ENCODE measurements around the gene CASZ1. TPM values are rescaled to one million over a fixed set of nuclear protein-coding genes. Genes with fewer than 3 reads are reported as not detected.

The CASZ1 gene
- total RNA-seq, 4 donors from 2014 or later, result 22.1 to 47.4 (median 28.0) TPM

DNA sequence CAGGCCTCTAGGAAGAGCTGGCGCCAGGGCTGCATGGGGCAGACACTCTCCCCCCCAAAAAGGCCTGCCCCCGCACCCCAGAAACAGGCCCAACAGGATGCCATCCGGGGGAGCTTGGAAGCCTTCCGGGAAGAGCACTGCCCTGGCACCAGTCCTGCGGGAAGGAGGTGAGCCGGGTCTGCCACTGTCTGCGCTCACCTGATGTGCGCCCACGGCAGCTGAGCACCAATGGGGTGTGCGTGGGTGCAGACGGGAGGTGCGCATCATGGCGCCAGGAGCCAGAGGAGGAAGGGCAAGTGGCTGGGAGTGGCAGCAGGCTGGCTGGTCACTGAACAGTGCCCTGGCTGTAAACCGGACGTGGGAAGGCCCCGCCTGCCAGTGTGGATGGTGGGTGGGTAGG, 73.6 kb downstream of the CASZ1 start:
- Histone ChIP-seq H3K4me3 (no peak overlapping the region), H3K36me3 (no peaks in the 10 kb centered on the region), H3K9me3 (no peaks in the 10 kb centered on the region), H3K4me1 (peaks cover 0 to 54% (median 22%) of the 10 kb centered on the region in 3 donors), H3K27me3 (no peaks in the 10 kb centered on the region), H3K27ac (no peak overlapping the region)
- no peak for ATAC-seq
- WGBS, 2 donors (ENCODE audit: low coverage in 1 of 2), result no CpG with 5 or more reads among the region's 16 CpGs
- TF ChIP-seq POLR2A (IDR thresholded peaks at IDR 0.05) (no peak), EP300 (IDR thresholded peaks at IDR 0.05) (no peak), POLR2AphosphoS5 (IDR thresholded peaks at IDR 0.05) (no peak)
- TF ChIP-seq, protein P1, sequence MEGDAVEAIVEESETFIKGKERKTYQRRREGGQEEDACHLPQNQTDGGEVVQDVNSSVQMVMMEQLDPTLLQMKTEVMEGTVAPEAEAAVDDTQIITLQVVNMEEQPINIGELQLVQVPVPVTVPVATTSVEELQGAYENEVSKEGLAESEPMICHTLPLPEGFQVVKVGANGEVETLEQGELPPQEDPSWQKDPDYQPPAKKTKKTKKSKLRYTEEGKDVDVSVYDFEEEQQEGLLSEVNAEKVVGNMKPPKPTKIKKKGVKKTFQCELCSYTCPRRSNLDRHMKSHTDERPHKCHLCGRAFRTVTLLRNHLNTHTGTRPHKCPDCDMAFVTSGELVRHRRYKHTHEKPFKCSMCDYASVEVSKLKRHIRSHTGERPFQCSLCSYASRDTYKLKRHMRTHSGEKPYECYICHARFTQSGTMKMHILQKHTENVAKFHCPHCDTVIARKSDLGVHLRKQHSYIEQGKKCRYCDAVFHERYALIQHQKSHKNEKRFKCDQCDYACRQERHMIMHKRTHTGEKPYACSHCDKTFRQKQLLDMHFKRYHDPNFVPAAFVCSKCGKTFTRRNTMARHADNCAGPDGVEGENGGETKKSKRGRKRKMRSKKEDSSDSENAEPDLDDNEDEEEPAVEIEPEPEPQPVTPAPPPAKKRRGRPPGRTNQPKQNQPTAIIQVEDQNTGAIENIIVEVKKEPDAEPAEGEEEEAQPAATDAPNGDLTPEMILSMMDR (IDR thresholded peaks at IDR 0.05), result no peak

DNA sequence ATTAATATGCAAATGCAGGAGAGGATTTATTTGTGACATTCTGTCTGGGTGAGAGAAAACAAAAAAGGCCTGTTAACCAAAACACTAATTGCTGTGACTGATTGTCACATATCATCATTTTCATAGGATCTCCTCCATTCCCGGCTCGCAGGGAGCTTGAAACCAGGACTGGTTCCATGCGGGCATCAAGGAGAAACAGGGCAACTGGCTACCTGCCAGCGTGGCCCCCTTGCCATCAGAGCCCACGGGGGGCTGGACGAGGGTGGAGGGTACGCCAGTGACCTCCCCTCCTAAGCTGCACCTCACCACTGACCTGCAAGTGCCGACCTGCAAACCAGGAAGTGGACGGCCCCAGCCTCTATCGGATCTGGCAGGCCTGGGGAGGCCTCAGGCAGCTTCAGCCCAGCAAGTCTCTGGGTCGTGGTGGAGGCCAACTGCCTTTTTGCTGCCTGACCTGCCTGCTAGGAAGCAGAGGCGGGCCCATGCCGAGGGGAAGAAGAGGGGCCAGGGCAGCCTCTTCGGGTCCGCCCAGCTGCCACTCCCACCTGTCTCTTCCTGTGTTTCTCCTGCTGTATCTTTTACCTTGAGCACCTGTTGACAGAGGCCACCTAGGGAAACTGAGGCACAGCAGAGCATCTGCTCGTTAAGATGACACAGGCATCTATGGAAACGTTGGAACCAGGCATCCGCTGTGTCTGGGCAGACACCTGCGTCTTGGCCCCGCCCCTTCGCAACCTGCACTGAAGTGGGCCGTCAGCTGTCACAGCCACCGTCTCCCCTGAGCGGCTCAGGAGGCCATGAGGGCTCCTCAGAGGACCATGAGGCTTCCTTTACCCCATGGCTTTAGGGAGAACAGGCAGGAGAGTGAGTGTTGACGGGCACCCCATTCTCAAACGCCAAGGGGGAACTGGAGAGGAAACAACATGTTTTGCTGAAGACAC, 74.8 kb downstream of the CASZ1 start:
- Histone ChIP-seq H3K27ac (no peak overlapping the region), H3K4me1 (peaks cover 0 to 53% (median 19%) of the 10 kb centered on the region in 3 donors), H3K4me3 (no peak overlapping the region), H3K9me3 (no peaks in the 10 kb centered on the region), H3K36me3 (no peaks in the 10 kb centered on the region), H3K27me3 (no peaks in the 10 kb centered on the region)
- no peak for ATAC-seq
- no peak for TF ChIP-seq EP300 (IDR thresholded peaks at IDR 0.05)
- TF ChIP-seq, protein P1 (IDR thresholded peaks at IDR 0.05), result no peak
- no peak for TF ChIP-seq POLR2A (IDR thresholded peaks at IDR 0.05)
- TF ChIP-seq POLR2AphosphoS5 (IDR thresholded peaks at IDR 0.05), result no peak
- 85 to 88% methylated on average over 2 to 6 of the region's 26 CpGs for WGBS, 2 donors (ENCODE audit: low coverage in 1 of 2)

DNA sequence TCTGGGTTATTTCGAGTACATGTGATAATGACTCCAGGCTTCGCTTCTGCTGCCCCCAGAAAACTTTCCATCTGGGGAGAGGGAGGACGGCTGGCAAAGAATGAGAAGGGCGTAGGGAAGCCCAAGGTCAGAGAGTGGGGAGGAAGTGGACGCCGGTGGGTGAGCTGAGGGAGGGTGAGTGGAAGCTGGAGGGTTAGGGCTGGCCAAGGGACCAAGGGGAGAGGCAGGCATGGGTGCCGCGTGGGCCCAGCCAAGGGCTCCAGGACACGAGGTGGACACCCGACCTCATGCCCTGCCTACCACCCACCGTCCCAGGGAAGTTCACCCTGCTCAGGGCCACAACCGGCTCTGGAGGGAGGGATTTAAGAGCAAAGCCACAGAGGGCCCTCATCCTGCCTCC, 75.8 kb downstream of the CASZ1 start:
- Histone ChIP-seq H3K27ac (no peak overlapping the region), H3K9me3 (no peaks in the 10 kb centered on the region), H3K27me3 (no peaks in the 10 kb centered on the region), H3K4me3 (no peak overlapping the region), H3K36me3 (no peaks in the 10 kb centered on the region), H3K4me1 (peaks cover 0 to 44% (median 14%) of the 10 kb centered on the region in 3 donors)
- TF ChIP-seq, protein P1 (IDR thresholded peaks at IDR 0.05), result no peak
- TF ChIP-seq POLR2A (IDR thresholded peaks at IDR 0.05) (no peak), POLR2AphosphoS5 (IDR thresholded peaks at IDR 0.05) (no peak), EP300 (IDR thresholded peaks at IDR 0.05) (no peak)
- WGBS, 2 donors (ENCODE audit: low coverage in 1 of 2), result 57 to 66% methylated on average over 2 to 8 of the region's 12 CpGs
- ATAC-seq, result no peak

DNA sequence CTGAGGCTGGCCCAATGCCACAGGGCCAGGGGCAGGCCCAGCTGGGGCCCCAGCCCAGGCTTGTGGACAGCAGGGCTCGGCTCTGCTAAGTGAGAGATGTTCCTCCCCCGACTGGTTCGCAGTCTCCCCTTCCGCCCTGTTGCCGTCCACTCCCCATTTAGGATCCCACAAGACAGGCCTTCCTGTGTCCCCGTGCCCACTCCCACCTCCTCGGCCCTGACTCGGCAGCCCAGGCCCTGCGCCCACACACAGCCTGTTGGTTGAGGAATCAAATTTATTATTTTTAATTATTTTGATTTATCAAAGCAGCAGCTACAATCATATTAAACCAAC, 78.4 kb downstream of the CASZ1 start:
- WGBS, 2 donors (ENCODE audit: low coverage in 1 of 2), result 72% methylated on average over 8 of the region's 9 CpGs; no CpG with 5 or more reads in 1 of the 2 donors
- Histone ChIP-seq H3K27ac (no peak overlapping the region), H3K27me3 (peaks cover 2% of the 10 kb centered on the region), H3K36me3 (no peaks in the 10 kb centered on the region), H3K4me1 (peaks cover 0 to 37% (median 0%) of the 10 kb centered on the region in 3 donors), H3K9me3 (no peaks in the 10 kb centered on the region), H3K4me3 (no peak overlapping the region)
- TF ChIP-seq, protein P1 (IDR thresholded peaks at IDR 0.05), result no peak
- TF ChIP-seq EP300 (IDR thresholded peaks at IDR 0.05) (no peak), POLR2A (IDR thresholded peaks at IDR 0.05) (no peak), POLR2AphosphoS5 (IDR thresholded peaks at IDR 0.05) (no peak)
- no peak for ATAC-seq
